C4-2B (cell line): ENCODE data around the gene FXYD3.

Experiments
- H3K27ac ChIP-seq: fragments of 450-650 bp; 2 replicates; pipeline ENCODE4 v1.5.1; 2017
- ZFX ChIP-seq: fragments of 450-650 bp; IDR thresholded peaks from 2 replicates; pipeline ENCODE4 v1.6.1; 2017
- TF ChIP-seq, protein P1 (sequence below): fragments of 450-650 bp; conservative IDR thresholded peaks from 2 replicates; pipeline ENCODE4 v1.5.1; 2017; ENCODE audit warnings: mild to moderate bottlenecking

Gene FXYD3

GRCh38 chr19:35115177-35115951 lies at the start of gene FXYD3:
Gene FXYD3, plus strand, starts transcription at chr19:35115823. Its CDS starts 3,554 bp downstream, at chr19:35119377.
- TF ChIP-seq, protein P1, sequence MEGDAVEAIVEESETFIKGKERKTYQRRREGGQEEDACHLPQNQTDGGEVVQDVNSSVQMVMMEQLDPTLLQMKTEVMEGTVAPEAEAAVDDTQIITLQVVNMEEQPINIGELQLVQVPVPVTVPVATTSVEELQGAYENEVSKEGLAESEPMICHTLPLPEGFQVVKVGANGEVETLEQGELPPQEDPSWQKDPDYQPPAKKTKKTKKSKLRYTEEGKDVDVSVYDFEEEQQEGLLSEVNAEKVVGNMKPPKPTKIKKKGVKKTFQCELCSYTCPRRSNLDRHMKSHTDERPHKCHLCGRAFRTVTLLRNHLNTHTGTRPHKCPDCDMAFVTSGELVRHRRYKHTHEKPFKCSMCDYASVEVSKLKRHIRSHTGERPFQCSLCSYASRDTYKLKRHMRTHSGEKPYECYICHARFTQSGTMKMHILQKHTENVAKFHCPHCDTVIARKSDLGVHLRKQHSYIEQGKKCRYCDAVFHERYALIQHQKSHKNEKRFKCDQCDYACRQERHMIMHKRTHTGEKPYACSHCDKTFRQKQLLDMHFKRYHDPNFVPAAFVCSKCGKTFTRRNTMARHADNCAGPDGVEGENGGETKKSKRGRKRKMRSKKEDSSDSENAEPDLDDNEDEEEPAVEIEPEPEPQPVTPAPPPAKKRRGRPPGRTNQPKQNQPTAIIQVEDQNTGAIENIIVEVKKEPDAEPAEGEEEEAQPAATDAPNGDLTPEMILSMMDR, result no peak
- TF ChIP-seq ZFX, result no peak
- H3K27ac ChIP-seq, result peak within 1 kb of the TSS; percentile 43

GRCh38 chr19:35066121-35066520 lies 49.5 kb upstream of the FXYD3 start:
- H3K27ac ChIP-seq, result no peak overlapping the region
- no peak for TF ChIP-seq ZFX
- TF ChIP-seq, protein P1, result no peak

GRCh38 chr19:35066691-35067563 lies 48.7 kb upstream of the FXYD3 start:
- TF ChIP-seq ZFX, result no peak
- TF ChIP-seq, protein P1, result peak; percentile 91
- no peak overlapping the region for H3K27ac ChIP-seq

DNA sequence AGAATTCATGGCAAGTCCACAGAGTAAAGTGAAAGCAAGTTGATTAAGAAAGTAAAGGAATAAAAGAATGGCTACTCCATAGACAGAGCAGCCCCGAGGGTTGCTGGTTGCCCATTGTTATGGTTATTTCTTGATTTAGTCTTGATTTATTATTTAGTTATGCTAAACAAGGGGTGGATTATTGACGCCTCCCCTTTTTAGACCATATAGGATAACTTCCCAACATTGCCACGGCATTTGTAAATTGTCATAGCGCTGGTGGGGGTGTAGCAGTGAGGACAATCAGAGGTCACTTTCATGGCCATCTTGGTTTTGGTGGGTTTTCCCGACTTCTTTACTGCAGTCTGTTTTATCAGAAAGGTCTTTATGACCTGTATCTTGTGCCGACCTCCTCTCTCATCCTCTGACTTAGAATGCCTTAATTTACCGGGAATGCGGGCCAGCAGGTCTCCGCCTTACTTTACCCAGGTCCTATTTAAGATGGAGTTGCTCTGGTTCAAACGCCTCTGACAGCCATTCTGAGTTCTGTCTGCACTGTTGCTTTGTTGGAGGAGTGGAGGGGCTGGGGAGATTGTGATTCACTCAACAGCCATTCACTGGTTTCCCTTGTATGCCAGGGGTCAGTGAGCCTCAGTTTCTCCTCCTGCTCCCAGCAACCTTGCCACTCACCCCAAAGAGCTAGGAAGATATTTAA lies 46.5 kb upstream of the FXYD3 start:
- peak overlapping the region; percentile 40 for H3K27ac ChIP-seq
- no peak for TF ChIP-seq ZFX
- TF ChIP-seq, protein P1, result no peak

DNA sequence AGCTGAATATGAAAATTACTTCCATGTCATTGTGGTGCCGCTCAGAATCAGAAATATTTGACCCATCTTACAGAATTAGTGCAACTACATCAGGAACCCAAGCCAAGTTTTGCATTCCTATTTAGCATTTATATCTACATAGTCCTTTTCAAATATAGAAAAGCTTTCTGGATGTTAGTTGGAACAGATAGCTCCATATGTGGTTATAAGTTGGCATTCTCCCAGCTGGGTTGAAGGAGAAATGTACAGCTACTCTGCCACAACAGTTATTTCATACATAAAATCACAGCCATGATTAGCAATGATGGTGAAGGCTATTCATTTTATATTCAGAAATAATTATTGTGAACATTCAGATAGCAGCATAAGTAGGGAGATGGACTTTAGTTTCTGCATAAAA lies 45.9 kb upstream of the FXYD3 start:
- H3K27ac ChIP-seq, result no peak overlapping the region
- TF ChIP-seq ZFX, result no peak
- TF ChIP-seq, protein P1, result no peak

DNA sequence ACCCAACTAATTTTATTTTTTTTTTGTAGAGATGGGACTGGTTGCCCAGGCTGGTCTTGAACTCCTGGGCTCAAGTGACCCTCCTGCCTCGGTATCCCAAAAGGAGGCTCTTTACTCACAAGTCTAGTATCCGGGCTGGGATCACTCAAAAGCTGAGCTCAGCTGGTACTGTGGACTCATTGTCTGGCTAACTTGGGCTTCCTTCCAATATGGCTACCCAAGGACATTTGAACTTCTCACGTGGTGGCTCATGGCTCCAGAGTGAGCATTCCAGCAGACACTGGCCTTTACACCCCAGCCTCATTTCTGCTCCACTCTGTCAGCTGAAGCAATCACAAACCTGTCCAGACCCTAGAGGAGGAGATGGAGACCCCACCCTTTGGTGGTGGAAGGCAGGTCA lies 45.2 kb upstream of the FXYD3 start:
- TF ChIP-seq ZFX, result no peak
- TF ChIP-seq, protein P1, result no peak
- no peak overlapping the region for H3K27ac ChIP-seq
